ENCODE data around the gene ELL2. TPM values are rescaled to one million over a fixed set of nuclear protein-coding genes. Genes with fewer than 3 reads are reported as not detected.

The ELL2 gene
- total and polyA plus RNA-seq, 2 of the 13 experiments (the other 11 are each of a cell fraction or from before 2014, with no cell fraction given): 78.9 to 97.1 TPM

DNA sequence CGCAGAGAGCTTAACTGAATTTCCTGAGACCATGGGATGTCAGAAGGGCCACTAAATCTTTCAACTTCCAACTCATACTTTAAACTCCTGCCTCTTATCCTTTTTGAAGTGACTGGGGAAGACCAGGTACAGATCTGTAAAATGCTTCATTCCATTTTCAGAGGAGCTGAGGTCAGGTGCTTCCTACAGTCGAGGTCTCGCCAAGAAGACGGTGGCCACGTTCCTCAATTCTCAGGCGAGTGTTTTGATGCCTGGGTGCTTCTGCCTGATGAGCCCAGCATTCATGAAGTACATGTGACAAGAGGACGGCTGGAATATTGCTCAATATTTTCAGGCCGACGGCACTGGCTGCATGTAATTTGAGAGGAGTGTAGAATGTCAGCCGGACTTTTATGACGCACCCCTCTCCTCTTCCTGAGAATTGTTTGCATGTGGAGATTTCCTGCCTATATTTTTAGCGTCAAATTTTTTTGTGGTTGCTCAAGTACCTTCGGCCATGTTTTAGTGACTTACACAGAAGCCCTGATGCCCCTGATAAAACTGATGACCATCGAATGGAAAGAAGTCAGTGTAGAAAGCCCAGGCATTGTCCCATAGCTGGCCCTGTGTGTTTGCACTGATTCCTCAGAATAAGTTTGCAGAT is 100.3 kb downstream of the ELL2 start (continued):
- peak; percentile 73 for TF ChIP-seq ZNF292 (CRISPR knock-in tag; IDR thresholded peaks at IDR 0.05; ENCODE audit: borderline replicate concordance, low read depth)
- peak; percentile 67; the same call in 1 of the 2 replicates for TF ChIP-seq MYC (CRISPR knock-in tag; IDR thresholded peaks at IDR 0.05; ENCODE audit: borderline replicate concordance)
- TF ChIP-seq, protein P1, sequence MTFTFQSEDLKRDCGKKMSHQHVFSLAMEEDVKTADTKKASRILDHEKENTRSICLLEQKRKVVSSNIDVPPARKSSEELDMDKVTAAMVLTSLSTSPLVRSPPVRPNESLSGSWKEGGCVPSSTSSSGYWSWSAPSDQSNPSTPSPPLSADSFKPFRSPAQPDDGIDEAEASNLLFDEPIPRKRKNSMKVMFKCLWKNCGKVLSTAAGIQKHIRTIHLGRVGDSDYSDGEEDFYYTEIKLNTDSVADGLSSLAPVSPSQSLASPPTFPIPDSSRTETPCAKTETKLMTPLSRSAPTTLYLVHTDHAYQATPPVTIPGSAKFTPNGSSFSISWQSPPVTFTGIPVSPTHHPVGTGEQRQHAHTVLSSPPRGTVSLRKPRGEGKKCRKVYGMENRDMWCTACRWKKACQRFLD (CRISPR knock-in tag; IDR thresholded peaks at IDR 0.05; ENCODE audit: borderline replicate concordance): no peak
- TF ChIP-seq, protein P2, sequence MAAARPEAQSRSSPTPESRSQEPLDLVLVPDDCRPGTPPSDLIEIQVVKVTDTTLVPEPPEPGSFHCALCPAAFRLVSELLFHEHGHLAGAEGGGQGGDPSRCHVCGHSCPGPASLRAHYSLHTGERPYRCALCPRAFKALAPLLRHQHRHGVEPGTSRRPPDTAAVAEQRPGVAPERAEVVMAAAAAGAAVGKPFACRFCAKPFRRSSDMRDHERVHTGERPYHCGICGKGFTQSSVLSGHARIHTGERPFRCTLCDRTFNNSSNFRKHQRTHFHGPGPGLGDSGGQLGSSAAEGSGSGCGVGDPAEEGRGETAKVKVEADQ (CRISPR knock-in tag; IDR thresholded peaks at IDR 0.05; ENCODE audit: borderline replicate concordance): no peak
- TF ChIP-seq TMF1 (CRISPR knock-in tag; IDR thresholded peaks at IDR 0.05; ENCODE audit: low read depth): no peak
- TF ChIP-seq ZNF780A (CRISPR knock-in tag; IDR thresholded peaks at IDR 0.05): no peak
- TF ChIP-seq MZF1 (CRISPR knock-in tag; IDR thresholded peaks at IDR 0.05; ENCODE audit: borderline replicate concordance): 0 out of 2 replicates have a peak, but pooled peaks have one; percentile 11
- TF ChIP-seq, protein P3, sequence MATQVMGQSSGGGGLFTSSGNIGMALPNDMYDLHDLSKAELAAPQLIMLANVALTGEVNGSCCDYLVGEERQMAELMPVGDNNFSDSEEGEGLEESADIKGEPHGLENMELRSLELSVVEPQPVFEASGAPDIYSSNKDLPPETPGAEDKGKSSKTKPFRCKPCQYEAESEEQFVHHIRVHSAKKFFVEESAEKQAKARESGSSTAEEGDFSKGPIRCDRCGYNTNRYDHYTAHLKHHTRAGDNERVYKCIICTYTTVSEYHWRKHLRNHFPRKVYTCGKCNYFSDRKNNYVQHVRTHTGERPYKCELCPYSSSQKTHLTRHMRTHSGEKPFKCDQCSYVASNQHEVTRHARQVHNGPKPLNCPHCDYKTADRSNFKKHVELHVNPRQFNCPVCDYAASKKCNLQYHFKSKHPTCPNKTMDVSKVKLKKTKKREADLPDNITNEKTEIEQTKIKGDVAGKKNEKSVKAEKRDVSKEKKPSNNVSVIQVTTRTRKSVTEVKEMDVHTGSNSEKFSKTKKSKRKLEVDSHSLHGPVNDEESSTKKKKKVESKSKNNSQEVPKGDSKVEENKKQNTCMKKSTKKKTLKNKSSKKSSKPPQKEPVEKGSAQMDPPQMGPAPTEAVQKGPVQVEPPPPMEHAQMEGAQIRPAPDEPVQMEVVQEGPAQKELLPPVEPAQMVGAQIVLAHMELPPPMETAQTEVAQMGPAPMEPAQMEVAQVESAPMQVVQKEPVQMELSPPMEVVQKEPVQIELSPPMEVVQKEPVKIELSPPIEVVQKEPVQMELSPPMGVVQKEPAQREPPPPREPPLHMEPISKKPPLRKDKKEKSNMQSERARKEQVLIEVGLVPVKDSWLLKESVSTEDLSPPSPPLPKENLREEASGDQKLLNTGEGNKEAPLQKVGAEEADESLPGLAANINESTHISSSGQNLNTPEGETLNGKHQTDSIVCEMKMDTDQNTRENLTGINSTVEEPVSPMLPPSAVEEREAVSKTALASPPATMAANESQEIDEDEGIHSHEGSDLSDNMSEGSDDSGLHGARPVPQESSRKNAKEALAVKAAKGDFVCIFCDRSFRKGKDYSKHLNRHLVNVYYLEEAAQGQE (IDR thresholded peaks at IDR 0.05; ENCODE audit: borderline replicate concordance in 1 of 2, low read depth in 1 of 2, low read length in 2 of 2): peak in 1 of 2 experiments; percentile 36; a peak in 1 of 4 replicates
- TF ChIP-seq ZNF460 (CRISPR knock-in tag; IDR thresholded peaks at IDR 0.05; ENCODE audit: borderline replicate concordance): no peak
- no peak for TF ChIP-seq NFE2 (CRISPR knock-in tag; IDR thresholded peaks at IDR 0.05)
- TF ChIP-seq ZNF878 (CRISPR knock-in tag; IDR thresholded peaks at IDR 0.05): peak; percentile 77; the same call in 1 of the 2 replicates
- no peak for TF ChIP-seq EHMT2 (IDR thresholded peaks at IDR 0.05; ENCODE audit: borderline replicate concordance, low read depth, low read length)
- TF ChIP-seq, protein P4, sequence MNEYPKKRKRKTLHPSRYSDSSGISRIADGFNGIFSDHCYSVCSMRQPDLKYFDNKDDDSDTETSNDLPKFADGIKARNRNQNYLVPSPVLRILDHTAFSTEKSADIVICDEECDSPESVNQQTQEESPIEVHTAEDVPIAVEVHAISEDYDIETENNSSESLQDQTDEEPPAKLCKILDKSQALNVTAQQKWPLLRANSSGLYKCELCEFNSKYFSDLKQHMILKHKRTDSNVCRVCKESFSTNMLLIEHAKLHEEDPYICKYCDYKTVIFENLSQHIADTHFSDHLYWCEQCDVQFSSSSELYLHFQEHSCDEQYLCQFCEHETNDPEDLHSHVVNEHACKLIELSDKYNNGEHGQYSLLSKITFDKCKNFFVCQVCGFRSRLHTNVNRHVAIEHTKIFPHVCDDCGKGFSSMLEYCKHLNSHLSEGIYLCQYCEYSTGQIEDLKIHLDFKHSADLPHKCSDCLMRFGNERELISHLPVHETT (CRISPR knock-in tag; conservative IDR thresholded peaks at IDR 0.05): no peak
- TF ChIP-seq YEATS2 (CRISPR knock-in tag; IDR thresholded peaks at IDR 0.05; ENCODE audit: borderline replicate concordance): peak; percentile 75; the same call in 1 of the 2 replicates
- no peak for TF ChIP-seq NAIF1 (CRISPR knock-in tag; IDR thresholded peaks at IDR 0.05; ENCODE audit: borderline replicate concordance)
- TF ChIP-seq ZNF333 (CRISPR knock-in tag; IDR thresholded peaks at IDR 0.05; ENCODE audit: borderline replicate concordance): no peak

Measured in HepG2 (cell line).